H1 (cell line): ENCODE data around the gene GUCY1B1.

Source experiments
- CEBPB ChIP-seq: IDR thresholded peaks from 2 replicates; pipeline ENCODE4 v1.6.1; 2012; ENCODE audit warnings: low read depth, low read length
- CTCF ChIP-seq, 3 experiments: IDR thresholded peaks; 1 replicate in 2 of 3; 2 replicates in 1 of 3; pipeline versions ENCODE4 v1.5.1 to v1.6.1; 2011; ENCODE audit warnings: low read length in 3 of 3, mild to moderate bottlenecking in 3 of 3, inconsistent platforms in 2 of 3, low read depth in 1 of 3, moderate library complexity in 1 of 3; ENCODE audit not compliant: insufficient read depth in 1 of 3; ENCODE audit errors: control extremely low read depth in 1 of 3
- POLR2A ChIP-seq, 2 experiments: IDR thresholded peaks; 1 replicate in 1 of 2; 2 replicates in 1 of 2; pipeline ENCODE4 v1.6.1; 2011; ENCODE audit warnings: low read depth in 2 of 2, low read length in 2 of 2, mild to moderate bottlenecking in 2 of 2; ENCODE audit errors: control extremely low read depth in 1 of 2
- SRF ChIP-seq: IDR thresholded peaks from 2 replicates; pipeline ENCODE4 v1.6.1; 2011; ENCODE audit warnings: mild to moderate bottlenecking, low read depth, low read length, moderate library complexity

DNA sequence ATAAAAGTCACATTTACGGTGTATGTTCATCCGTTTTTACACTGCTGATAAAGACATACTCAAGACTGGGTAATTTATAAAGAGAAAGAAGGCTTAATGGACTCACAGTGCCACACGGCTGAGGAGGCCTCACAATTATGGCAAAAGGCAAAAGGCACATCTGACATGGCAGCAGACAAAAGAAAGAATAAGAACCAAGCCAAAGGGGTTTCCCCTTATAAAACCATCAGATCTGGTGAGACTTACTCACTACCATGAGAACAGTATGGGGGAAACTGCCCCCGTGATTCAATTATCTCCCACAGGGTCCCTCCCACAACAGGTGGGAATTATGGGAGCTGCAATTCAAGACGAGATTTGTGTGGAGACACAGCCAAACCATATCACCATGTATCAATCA, 7.3 kb upstream of the GUCY1B1 start:
- TF ChIP-seq CTCF (IDR thresholded peaks at IDR 0.05; ENCODE audit: control extremely low read depth in 1 of 3, insufficient read depth in 1 of 3, low read depth in 1 of 3, low read length in 3 of 3), result no peak
- TF ChIP-seq SRF, result no peak
- no peak for TF ChIP-seq POLR2A (IDR thresholded peaks at IDR 0.05; ENCODE audit: control extremely low read depth in 1 of 2, low read depth in 2 of 2, low read length in 2 of 2)
- TF ChIP-seq CEBPB, result no peak
